Esophagus squamous epithelium (tissue), 5 donors: Measurements from ENCODE around the gene CFAP141. TPM values are rescaled to one million over a fixed set of nuclear protein-coding genes. Genes with fewer than 3 reads are reported as not detected.

Experiments
- DNase-seq: peaks from one replicate; lab custom pipeline; 2025; lab: John Stamatoyannopoulos, UW
- H3K27ac ChIP-seq, 4 donors: fragments of 200-600 bp; sonication (generic); one replicate each; pipeline ENCODE4 v1.5.1; 2016 to 2019; ENCODE audit warnings: mild to moderate bottlenecking in 1 of 4
- H3K27me3 ChIP-seq, 4 donors: fragments of 200-600 bp; sonication (generic); 1 replicate in 3 of 4; 2 replicates in 1 of 4; pipeline versions ENCODE4 v1.5.1 to v1.6.0; 2017 to 2021; ENCODE audit warnings: antibody characterized with exemption in 1 of 4
- H3K36me3 ChIP-seq, 3 donors: fragments of 200-600 bp; sonication (generic); one replicate each; pipeline ENCODE4 v1.5.1; 2016 to 2019
- H3K4me1 ChIP-seq, 3 donors: fragments of 200-600 bp; sonication (generic); one replicate each; pipeline ENCODE4 v1.5.1; 2017 to 2019
- H3K4me3 ChIP-seq, 4 donors: fragments of 200-600 bp; sonication (generic); 1 replicate in 3 of 4; 2 replicates in 1 of 4; pipeline ENCODE4 v1.5.1; 2016 to 2019; ENCODE audit warnings: mild to moderate bottlenecking in 2 of 4, moderate library complexity in 1 of 4
- H3K9me3 ChIP-seq, 3 donors: fragments of 200-600 bp; sonication (generic); one replicate each; pipeline ENCODE4 v1.5.1; 2016 to 2019
- POLR2A ChIP-seq, 4 donors: fragments of 450-650 bp; IDR thresholded peaks; one replicate each; pipeline ENCODE4 v1.6.1; 2017; ENCODE audit warnings: antibody characterized with exemption in 4 of 4, mild to moderate bottlenecking in 4 of 4, moderate library complexity in 3 of 4
- WGBS, 2 donors: methylation state at CpG; one replicate each; pipeline ENCODE4 v1.1.5; 2018; 5-methylcytosine and 5-hydroxymethylcytosine counted together
- intact Hi-C: fragments of 100-400 bp; cut with DNase I; formaldehyde crosslinking; loops from one replicate; pipeline ENCODE4 v1.15.0; 2022
- total RNA-seq, 4 donors: library from RNA; depleted of rRNA; stranded (reverse); fragments of >200 nt; gene quantifications; one replicate each; pipeline ENCODE4 v1.1.0, GENCODE V29; 2016
- TF ChIP-seq, protein P1 (sequence below), 6 experiments: fragments of 450-650 bp in 4 of 6; fragments of 200-600 bp in 2 of 6; sonication (generic) in 2 of 6; IDR thresholded peaks; one replicate each; pipeline ENCODE4 v1.5.1; 2016 to 2019; ENCODE audit warnings: antibody characterized with exemption in 6 of 6, mild to moderate bottlenecking in 4 of 6, moderate library complexity in 4 of 6
- donor health status: DM: yes; HTN: yes; CAD: no.

The CFAP141 gene
- total RNA-seq, 4 donors from 2014 or later: not detected

DNA sequence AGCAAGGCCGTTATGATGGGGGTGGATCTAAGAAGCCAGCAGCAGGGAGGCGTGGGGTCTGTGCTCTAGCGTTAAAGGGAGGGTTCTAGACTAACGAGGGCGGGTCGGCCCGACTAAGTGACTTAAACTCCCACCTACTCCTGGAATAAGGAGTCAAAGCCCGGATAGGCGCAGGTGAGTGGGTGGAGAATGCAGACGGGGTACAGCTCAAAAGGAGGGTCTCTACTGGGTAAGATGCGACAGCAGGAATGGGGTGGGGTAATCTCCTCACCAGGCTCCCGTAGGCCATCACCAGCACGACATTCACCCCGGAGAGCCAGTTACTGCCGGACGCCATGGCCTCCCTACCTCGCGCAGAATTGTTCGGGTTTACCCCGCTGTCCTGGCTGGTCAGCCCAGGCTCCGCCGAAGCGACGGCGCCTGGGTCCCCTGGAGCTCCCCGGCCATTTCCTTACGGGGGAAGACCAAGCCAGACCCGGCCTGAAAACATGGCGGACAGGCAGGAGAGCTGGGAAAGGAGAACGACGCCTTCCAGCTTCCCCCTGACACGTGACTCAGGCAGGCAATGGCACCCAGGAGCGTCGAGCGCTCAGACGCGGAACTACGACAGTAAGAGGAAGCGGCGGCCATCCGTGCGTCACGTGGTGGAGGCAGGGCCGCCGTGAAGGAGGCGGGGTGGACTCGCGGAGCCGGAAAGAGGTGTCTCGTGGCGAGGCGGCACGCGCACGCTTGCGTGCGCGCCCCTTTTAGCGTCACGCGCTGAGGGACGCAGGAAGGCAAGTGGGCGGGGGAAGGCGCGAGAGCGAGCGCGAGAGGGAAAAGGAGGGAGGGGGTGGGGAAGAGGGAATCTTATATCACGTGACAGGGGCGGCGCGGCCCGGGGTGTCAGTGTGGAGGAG, 14.2 kb upstream of the CFAP141 start, which contains the start of gene UBAP2L:
Gene UBAP2L (plus strand): TSS at position 885 of the 899 bp plus-strand sequence. CDS start 4,169 bp downstream, outside the sequence.
- peaks cover 18 to 75% (median 34%) of the 10 kb centered on the region in 3 donors for H3K4me1 ChIP-seq
- intact Hi-C loops: no loop called here
- WGBS, 2 donors: 0 to 1% methylated on average over 10 to 42 of the region's 73 CpGs

DNA sequence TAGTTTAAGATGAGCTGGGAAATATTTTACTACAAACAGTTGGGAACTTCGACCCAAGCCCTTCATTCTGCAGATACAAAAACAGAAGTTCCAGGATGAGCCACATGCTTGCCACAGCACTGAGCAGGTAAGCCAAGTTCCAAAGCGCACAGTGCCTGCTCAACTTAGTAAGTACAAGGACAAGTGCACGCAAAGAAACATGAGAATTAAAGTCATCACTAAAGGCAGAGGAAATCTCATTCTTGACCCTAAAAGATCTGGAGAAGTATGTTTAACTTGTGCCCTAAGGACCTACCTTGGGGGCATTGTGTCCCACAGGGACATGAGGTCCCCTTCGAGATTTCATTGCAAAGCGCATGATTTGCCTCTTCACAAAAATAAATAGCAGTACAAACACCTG, 13.4 kb upstream of the CFAP141 start:
- Histone ChIP-seq H3K27me3 (no peaks in the 10 kb centered on the region), H3K27ac (peak overlapping the region; percentile 98 to 99 (median 98)), H3K4me1 (peaks cover 18 to 67% (median 34%) of the 10 kb centered on the region in 3 donors), H3K9me3 (no peaks in the 10 kb centered on the region), H3K36me3 (peaks cover 0 to 47% (median 3%) of the 10 kb centered on the region in 3 donors), H3K4me3 (peak overlapping the region; percentile 69 to 99 (median 90))
- WGBS, 2 donors: 8 to 10% methylated on average over 5 of the region's 5 CpGs
- TF ChIP-seq, protein P1, sequence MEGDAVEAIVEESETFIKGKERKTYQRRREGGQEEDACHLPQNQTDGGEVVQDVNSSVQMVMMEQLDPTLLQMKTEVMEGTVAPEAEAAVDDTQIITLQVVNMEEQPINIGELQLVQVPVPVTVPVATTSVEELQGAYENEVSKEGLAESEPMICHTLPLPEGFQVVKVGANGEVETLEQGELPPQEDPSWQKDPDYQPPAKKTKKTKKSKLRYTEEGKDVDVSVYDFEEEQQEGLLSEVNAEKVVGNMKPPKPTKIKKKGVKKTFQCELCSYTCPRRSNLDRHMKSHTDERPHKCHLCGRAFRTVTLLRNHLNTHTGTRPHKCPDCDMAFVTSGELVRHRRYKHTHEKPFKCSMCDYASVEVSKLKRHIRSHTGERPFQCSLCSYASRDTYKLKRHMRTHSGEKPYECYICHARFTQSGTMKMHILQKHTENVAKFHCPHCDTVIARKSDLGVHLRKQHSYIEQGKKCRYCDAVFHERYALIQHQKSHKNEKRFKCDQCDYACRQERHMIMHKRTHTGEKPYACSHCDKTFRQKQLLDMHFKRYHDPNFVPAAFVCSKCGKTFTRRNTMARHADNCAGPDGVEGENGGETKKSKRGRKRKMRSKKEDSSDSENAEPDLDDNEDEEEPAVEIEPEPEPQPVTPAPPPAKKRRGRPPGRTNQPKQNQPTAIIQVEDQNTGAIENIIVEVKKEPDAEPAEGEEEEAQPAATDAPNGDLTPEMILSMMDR (IDR thresholded peaks at IDR 0.05): no peak
- no peak for TF ChIP-seq POLR2A (IDR thresholded peaks at IDR 0.05)
- no peak for DNase-seq
- intact Hi-C loops: no loop called here

More for the DNA sequence above, 14.2 kb upstream of the CFAP141 start, which contains the start of gene UBAP2L:
- peak within 1 kb of the TSS; percentile 69 to 99 (median 90) for H3K4me3 ChIP-seq
- TF ChIP-seq POLR2A (IDR thresholded peaks at IDR 0.05): peak in 3 of 4 donors; percentile 64 to 86 (median 76)
- TF ChIP-seq, protein P1 (IDR thresholded peaks at IDR 0.05): peak in 2 of 6 experiments; percentile 11 to 17
- H3K27ac ChIP-seq: peak within 1 kb of the TSS; percentile 98 to 99 (median 98)
- peak; percentile 93 for DNase-seq
- H3K36me3 ChIP-seq: peaks cover 0 to 45% (median 3%) of the 10 kb centered on the region in 3 donors
- no peaks in the 10 kb centered on the region for H3K27me3 ChIP-seq
- no peaks in the 10 kb centered on the region for H3K9me3 ChIP-seq

DNA sequence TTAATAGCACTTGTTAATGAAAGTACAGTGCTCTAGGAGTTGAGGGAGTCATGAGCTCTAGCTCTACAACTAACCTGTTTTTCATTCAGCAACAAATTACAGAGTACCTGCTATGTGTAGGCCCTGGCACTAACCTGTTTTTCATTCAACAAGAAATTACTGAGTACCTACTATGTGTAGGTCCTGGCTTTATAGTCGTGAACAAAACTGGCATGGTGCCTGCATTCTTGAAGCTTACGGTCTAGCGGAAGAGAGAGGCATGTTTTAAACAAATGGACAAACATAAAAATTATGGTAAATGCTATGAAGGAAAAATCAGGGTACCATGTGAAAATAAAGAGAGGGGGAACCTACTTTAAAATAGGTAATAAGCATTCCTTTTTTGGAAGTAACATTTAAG, 12.4 kb upstream of the CFAP141 start:
- no peaks in the 10 kb centered on the region for H3K27me3 ChIP-seq
- no peak for DNase-seq
- peaks cover 0 to 57% (median 8%) of the 10 kb centered on the region in 3 donors for H3K36me3 ChIP-seq
- no peaks in the 10 kb centered on the region for H3K9me3 ChIP-seq
- intact Hi-C loops: no loop called here
- WGBS, 2 donors: 36 to 58% methylated on average over 3 of the region's 3 CpGs
- peak overlapping the region in 2 of 4 donors; percentile 98 for H3K27ac ChIP-seq
- H3K4me1 ChIP-seq: peaks cover 18 to 58% (median 34%) of the 10 kb centered on the region in 3 donors
- peak overlapping the region in 3 of 4 donors; percentile 69 to 99 (median 94) for H3K4me3 ChIP-seq
- TF ChIP-seq, protein P1 (IDR thresholded peaks at IDR 0.05): no peak
- TF ChIP-seq POLR2A (IDR thresholded peaks at IDR 0.05): no peak

DNA sequence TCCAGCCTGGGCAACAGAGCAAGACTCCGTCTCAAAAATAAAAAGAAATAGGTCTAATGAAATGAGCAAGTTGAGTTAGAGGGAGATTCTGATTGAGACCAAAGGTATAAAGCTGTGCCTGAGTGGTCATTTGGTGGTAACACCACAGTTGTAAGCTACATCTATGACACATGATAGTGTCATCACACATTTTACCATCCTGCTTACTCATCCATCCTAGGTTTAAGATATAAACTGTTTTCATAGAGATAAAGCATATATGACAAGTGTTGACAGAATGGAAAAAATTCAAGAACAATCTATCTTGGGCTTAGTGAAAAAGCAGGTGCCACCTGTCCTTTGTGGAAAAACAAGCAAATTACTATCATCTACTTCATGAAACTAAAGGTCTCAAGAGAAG, 7.1 kb upstream of the CFAP141 start:
- no peaks in the 10 kb centered on the region for H3K9me3 ChIP-seq
- intact Hi-C loops: no loop called here
- no peak overlapping the region for H3K27ac ChIP-seq
- TF ChIP-seq, protein P1 (IDR thresholded peaks at IDR 0.05): no peak
- TF ChIP-seq POLR2A (IDR thresholded peaks at IDR 0.05): no peak
- H3K4me1 ChIP-seq: peaks cover 0 to 20% (median 5%) of the 10 kb centered on the region in 3 donors
- H3K36me3 ChIP-seq: peaks cover 21 to 100% (median 49%) of the 10 kb centered on the region in 3 donors
- H3K27me3 ChIP-seq: no peaks in the 10 kb centered on the region
- WGBS, 2 donors: 88 to 100% methylated on average over 1 of the region's 1 CpG
- H3K4me3 ChIP-seq: no peak overlapping the region
- no peak for DNase-seq

DNA sequence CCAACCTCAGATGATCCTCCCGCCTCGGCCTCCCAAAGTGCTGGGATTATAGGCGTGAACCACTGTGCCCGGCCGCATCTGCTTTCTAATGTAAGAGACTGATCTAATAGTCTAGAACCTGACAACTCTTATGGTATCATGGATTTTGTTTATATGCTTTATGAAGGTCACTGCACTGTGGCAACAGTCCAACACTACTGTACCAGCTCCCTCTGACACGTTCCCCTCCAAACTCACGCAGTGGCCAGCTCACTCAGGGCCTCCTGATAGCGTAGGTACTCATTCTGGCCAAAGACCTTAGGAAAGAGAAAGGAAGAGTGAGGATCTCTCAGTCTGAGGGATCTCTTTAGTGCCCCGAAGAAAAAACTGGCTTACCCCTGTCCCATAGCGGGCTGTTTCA, 6.0 kb upstream of the CFAP141 start:
- DNase-seq: no peak
- intact Hi-C loops: no loop called here
- Histone ChIP-seq H3K4me3 (no peak overlapping the region), H3K4me1 (peaks cover 0 to 8% (median 0%) of the 10 kb centered on the region in 3 donors), H3K36me3 (peaks cover 24 to 100% (median 56%) of the 10 kb centered on the region in 3 donors), H3K27ac (no peak overlapping the region), H3K9me3 (no peaks in the 10 kb centered on the region), H3K27me3 (no peaks in the 10 kb centered on the region)
- TF ChIP-seq POLR2A (IDR thresholded peaks at IDR 0.05): no peak
- TF ChIP-seq, protein P1 (IDR thresholded peaks at IDR 0.05): no peak
- WGBS, 2 donors: 97 to 98% methylated on average over 10 of the region's 10 CpGs
